Adrenal gland (tissue), 5 donors: Measurements from ENCODE around the gene DCXR.

Source experiments
- POLR2A ChIP-seq, 2 donors: fragments of 450-650 bp; IDR thresholded peaks; one replicate each; pipeline ENCODE4 v1.6.1; 2017; ENCODE audit warnings: antibody characterized with exemption in 2 of 2, mild to moderate bottlenecking in 2 of 2, moderate library complexity in 1 of 2
- TF ChIP-seq, protein P1 (sequence below), 6 experiments: fragments of 450-650 bp in 4 of 6; fragments of 200-600 bp in 2 of 6; sonication (generic) in 1 of 6; IDR thresholded peaks; 1 replicate in 5 of 6; 2 replicates in 1 of 6; pipeline versions ENCODE4 v1.5.1 to v1.8.0; 2016 to 2021; ENCODE audit warnings: antibody characterized with exemption in 6 of 6, mild to moderate bottlenecking in 2 of 6, moderate library complexity in 1 of 6
- donor health status: DM: no; HTN: no; CAD: no.

DNA sequence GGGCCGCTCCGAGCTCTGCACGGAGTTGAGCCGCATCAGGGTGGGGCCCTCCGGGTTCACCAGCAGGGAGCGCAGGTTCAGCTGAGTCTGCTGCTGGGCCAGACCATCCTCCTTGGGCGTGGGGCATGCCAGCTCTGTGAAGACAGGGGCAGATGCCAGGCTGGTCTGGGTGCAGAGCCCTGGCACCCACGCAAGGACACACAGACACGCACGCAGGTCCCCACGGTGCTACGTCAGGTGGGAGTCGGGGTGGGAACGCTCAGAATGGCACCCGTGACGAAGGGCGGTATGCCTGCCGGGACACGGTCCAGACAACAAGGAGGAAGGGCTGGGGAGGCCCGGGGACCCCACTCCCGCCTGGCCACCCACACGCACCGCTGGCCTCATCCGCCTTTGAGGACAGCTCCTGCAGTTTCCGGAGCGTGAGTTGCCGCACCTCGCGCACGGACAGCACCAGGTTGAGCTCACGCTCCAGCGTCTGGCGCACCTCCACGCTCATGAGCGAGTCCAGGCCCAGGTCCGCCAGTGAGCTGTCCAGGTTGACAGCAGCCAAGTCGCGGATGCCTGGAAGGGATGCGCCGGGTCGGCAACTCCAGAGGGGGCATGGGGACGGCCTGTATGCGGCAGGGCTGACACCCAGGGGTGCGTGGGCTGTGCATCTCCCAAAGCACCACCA is 43.4 kb upstream of the DCXR start:
- no peak for TF ChIP-seq POLR2A (IDR thresholded peaks at IDR 0.05)
- TF ChIP-seq, protein P1, sequence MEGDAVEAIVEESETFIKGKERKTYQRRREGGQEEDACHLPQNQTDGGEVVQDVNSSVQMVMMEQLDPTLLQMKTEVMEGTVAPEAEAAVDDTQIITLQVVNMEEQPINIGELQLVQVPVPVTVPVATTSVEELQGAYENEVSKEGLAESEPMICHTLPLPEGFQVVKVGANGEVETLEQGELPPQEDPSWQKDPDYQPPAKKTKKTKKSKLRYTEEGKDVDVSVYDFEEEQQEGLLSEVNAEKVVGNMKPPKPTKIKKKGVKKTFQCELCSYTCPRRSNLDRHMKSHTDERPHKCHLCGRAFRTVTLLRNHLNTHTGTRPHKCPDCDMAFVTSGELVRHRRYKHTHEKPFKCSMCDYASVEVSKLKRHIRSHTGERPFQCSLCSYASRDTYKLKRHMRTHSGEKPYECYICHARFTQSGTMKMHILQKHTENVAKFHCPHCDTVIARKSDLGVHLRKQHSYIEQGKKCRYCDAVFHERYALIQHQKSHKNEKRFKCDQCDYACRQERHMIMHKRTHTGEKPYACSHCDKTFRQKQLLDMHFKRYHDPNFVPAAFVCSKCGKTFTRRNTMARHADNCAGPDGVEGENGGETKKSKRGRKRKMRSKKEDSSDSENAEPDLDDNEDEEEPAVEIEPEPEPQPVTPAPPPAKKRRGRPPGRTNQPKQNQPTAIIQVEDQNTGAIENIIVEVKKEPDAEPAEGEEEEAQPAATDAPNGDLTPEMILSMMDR (IDR thresholded peaks at IDR 0.05): no peak
